NT2/D1 (cell line): ENCODE data around the gene TMEM205.
A peak's percentile ranks its signal among the peaks of the same experiment; 100 is the strongest.

ENCODE experiments used
- DNase-seq: peaks from one replicate; pipeline ENCODE4 v3.0.0-alpha.2; 2011; ENCODE audit warnings: low read depth, low spot score
- H3K27me3 ChIP-seq: 2 replicates; pipeline ENCODE4 v1.6.0; 2011; ENCODE audit warnings: mild to moderate bottlenecking; ENCODE audit not compliant: insufficient read length, insufficient read depth
- H3K36me3 ChIP-seq: 2 replicates; pipeline ENCODE4 v1.6.1; 2011; ENCODE audit warnings: mild to moderate bottlenecking, low read length, mixed read lengths; ENCODE audit not compliant: insufficient read depth, insufficient read length
- H3K4me1 ChIP-seq: 2 replicates; pipeline ENCODE4 v1.5.1; 2011; ENCODE audit not compliant: insufficient read depth, insufficient read length
- H3K4me3 ChIP-seq: 2 replicates; pipeline ENCODE4 v1.5.1; 2011; ENCODE audit warnings: low read depth; ENCODE audit not compliant: insufficient read length
- H3K9ac ChIP-seq: 2 replicates; pipeline ENCODE4 v1.6.0; 2011; ENCODE audit warnings: low read depth; ENCODE audit not compliant: insufficient read length
- H3K9me3 ChIP-seq: 2 replicates; pipeline ENCODE4 v1.5.1; 2011; ENCODE audit warnings: mild to moderate bottlenecking, low read length; ENCODE audit not compliant: insufficient read depth
- SUZ12 ChIP-seq: IDR thresholded peaks from 2 replicates; pipeline ENCODE4 v1.6.1; 2011; ENCODE audit not compliant: insufficient read length, insufficient read depth; ENCODE audit errors: extremely low read depth
- YY1 ChIP-seq: IDR thresholded peaks from 2 replicates; pipeline ENCODE4 v1.6.1; 2011; ENCODE audit not compliant: insufficient read length, insufficient read depth
- ZNF274 ChIP-seq: IDR thresholded peaks from 2 replicates; pipeline ENCODE4 v1.6.1; 2011; ENCODE audit warnings: mild to moderate bottlenecking, low read depth, low read length

Gene TMEM205

GRCh38 chr19:11346104-11346940, at the start of gene TMEM205, which contains the start of gene CCDC159:
TSS of gene TMEM205 (minus strand) at chr19:11346268. CDS start at chr19:11345619, 649 bp downstream.
TSS of gene CCDC159 (plus strand) at chr19:11346519. CDS start at chr19:11346607, 88 bp downstream.
- H3K4me3 ChIP-seq = peak within 1 kb of the TSS; percentile 94
- H3K9me3 ChIP-seq = peaks cover 16% of the 10 kb centered on the region; the same call in 1 of the 2 replicates

DNA sequence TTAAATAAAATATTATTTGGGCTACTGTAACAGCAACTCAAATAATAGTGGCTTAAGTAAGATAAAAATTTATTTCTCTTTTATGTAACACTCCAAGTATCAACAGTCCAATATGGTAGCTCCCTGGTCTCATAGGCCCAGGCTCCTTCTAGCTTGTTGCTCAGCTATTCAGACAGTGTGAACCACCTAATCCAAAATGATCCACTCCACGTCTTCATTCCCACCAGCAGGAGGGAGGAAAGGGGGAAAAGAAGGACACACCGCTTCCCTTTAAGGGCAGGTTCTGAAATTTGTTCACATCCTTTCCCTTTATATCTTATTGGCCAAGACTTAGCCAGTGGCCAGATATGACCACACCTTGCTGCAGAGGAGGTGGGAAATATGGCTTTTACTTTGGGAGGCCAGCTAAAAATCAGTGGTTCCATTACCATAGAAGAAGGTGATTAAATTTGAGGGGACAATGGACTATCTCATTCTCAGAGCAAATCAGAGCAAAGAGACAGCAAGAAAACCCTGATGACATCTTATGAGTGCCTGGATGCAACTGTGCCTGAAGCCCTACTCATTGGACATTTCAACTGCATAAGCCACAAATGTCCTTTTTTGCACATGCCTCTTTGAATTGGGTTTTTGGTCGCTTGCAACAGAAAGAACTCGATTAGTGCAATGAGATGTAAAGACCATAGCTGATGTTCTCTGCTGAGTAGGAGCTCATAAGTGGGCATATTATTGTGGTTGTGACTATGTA, 45.0 kb upstream of the TMEM205 start:
- DNase-seq = no peak
- H3K9ac ChIP-seq = no peak overlapping the region
- TF ChIP-seq SUZ12 = no peak
- TF ChIP-seq ZNF274 = no peak
- no peak for TF ChIP-seq YY1
- peaks cover 4% of the 10 kb centered on the region; the same call in 1 of the 2 replicates for H3K9me3 ChIP-seq
- no peak overlapping the region for H3K4me3 ChIP-seq
- no peaks in the 10 kb centered on the region for H3K36me3 ChIP-seq
- H3K27me3 ChIP-seq = no peaks in the 10 kb centered on the region
- H3K4me1 ChIP-seq = no peaks in the 10 kb centered on the region

More at GRCh38 chr19:11346104-11346940, at the start of gene TMEM205, which contains the start of gene CCDC159:
- DNase-seq = peak; percentile 98
- H3K4me1 ChIP-seq = peaks cover 6% of the 10 kb centered on the region
- H3K9ac ChIP-seq = peak within 1 kb of the TSS; percentile 94
- H3K27me3 ChIP-seq = no peaks in the 10 kb centered on the region
- H3K36me3 ChIP-seq = peaks cover 9% of the 10 kb centered on the region
- TF ChIP-seq SUZ12 (no peak), ZNF274 (no peak), YY1 (no peak)

GRCh38 chr19:11390359-11390758, 44.3 kb upstream of the TMEM205 start:
- Histone ChIP-seq H3K4me3 (no peak overlapping the region), H3K36me3 (no peaks in the 10 kb centered on the region), H3K9ac (no peak overlapping the region), H3K27me3 (no peaks in the 10 kb centered on the region), H3K4me1 (no peaks in the 10 kb centered on the region), H3K9me3 (peaks cover 4% of the 10 kb centered on the region; the same call in 1 of the 2 replicates)
- no peak for DNase-seq
- TF ChIP-seq SUZ12 (no peak), YY1 (no peak), ZNF274 (no peak)

GRCh38 chr19:11387162-11388034, 41.3 kb upstream of the TMEM205 start:
- no peak overlapping the region for H3K9ac ChIP-seq
- TF ChIP-seq ZNF274 = no peak
- no peak for TF ChIP-seq SUZ12
- TF ChIP-seq YY1 = no peak
- no peaks in the 10 kb centered on the region for H3K36me3 ChIP-seq
- no peaks in the 10 kb centered on the region for H3K27me3 ChIP-seq
- peaks cover 4% of the 10 kb centered on the region; the same call in 1 of the 2 replicates for H3K9me3 ChIP-seq
- H3K4me3 ChIP-seq = no peak overlapping the region
- H3K4me1 ChIP-seq = no peaks in the 10 kb centered on the region
- DNase-seq = no peak

- H3K9ac ChIP-seq = no peak overlapping the region
- DNase-seq = no peak
- no peaks in the 10 kb centered on the region for H3K27me3 ChIP-seq
- H3K4me3 ChIP-seq = no peak overlapping the region
- H3K36me3 ChIP-seq = no peaks in the 10 kb centered on the region
- TF ChIP-seq YY1 (no peak), ZNF274 (no peak), SUZ12 (no peak)
- H3K4me1 ChIP-seq = peaks cover 4% of the 10 kb centered on the region
- no peaks in the 10 kb centered on the region for H3K9me3 ChIP-seq
These were observed 38.7 kb upstream of the TMEM205 start for GRCh38 chr19:11384778-11385129.

- H3K4me1 ChIP-seq = peaks cover 4% of the 10 kb centered on the region
- no peak for DNase-seq
- no peaks in the 10 kb centered on the region for H3K36me3 ChIP-seq
- no peaks in the 10 kb centered on the region for H3K27me3 ChIP-seq
- no peak for TF ChIP-seq SUZ12
- peak overlapping the region; percentile 76 for H3K9ac ChIP-seq
- H3K9me3 ChIP-seq = no peaks in the 10 kb centered on the region
- H3K4me3 ChIP-seq = peak overlapping the region; percentile 67
These were observed 37.6 kb upstream of the TMEM205 start for GRCh38 chr19:11383706-11384048.
